ENCODE data around the gene FBXO34.
"Not testable (repeated sequence)": the region's sequence is repeated elsewhere in the genome, so short reads cannot be mapped to it uniquely, and the experiment has no call there.

FBXO34 gene

GRCh38 chr14:55350461-55350860, 79.2 kb downstream of the FBXO34 start:
- no peak for DNase-seq

GRCh38 chr14:55351111-55351510, 79.9 kb downstream of the FBXO34 start:
- no peak for DNase-seq

- no peak for DNase-seq
Measured at GRCh38 chr14:55352201-55352600, 81.0 kb downstream of the FBXO34 start.

GRCh38 chr14:55353686-55354467, 82.7 kb downstream of the FBXO34 start:
- no peak for DNase-seq

GRCh38 chr14:55354500-55354899, 83.3 kb downstream of the FBXO34 start:
- no peak for DNase-seq

- DNase-seq: no peak
Measured at GRCh38 chr14:55355922-55356321, 84.7 kb downstream of the FBXO34 start.

- DNase-seq: no peak
Measured at GRCh38 chr14:55356913-55357312, 85.7 kb downstream of the FBXO34 start.

- DNase-seq: no peak
Measured at GRCh38 chr14:55359307-55359706, 88.1 kb downstream of the FBXO34 start.

GRCh38 chr14:55361190-55361589, 90.0 kb downstream of the FBXO34 start:
- DNase-seq: no peak

- DNase-seq: no peak
Measured at GRCh38 chr14:55366271-55366670, 95.0 kb downstream of the FBXO34 start.

- no peak for DNase-seq
Measured at GRCh38 chr14:55370883-55371455, 99.7 kb downstream of the FBXO34 start.

GRCh38 chr14:55372423-55372822, 101.2 kb downstream of the FBXO34 start:
- no peak for DNase-seq

- DNase-seq: no peak
Measured at GRCh38 chr14:55372825-55373224, 101.6 kb downstream of the FBXO34 start.

GRCh38 chr14:55373784-55374705, 102.8 kb downstream of the FBXO34 start:
- no peak for DNase-seq

GRCh38 chr14:55374771-55375170, 103.5 kb downstream of the FBXO34 start:
- DNase-seq: no peak

GRCh38 chr14:55377236-55377635, 106.0 kb downstream of the FBXO34 start:
- no peak for DNase-seq

- DNase-seq: no peak
Measured at GRCh38 chr14:55381040-55381439, 109.8 kb downstream of the FBXO34 start.

GRCh38 chr14:55381561-55381960, 110.3 kb downstream of the FBXO34 start:
- no peak for DNase-seq

- no peak for DNase-seq
Measured at GRCh38 chr14:55382483-55382882, 111.3 kb downstream of the FBXO34 start.

- DNase-seq: not testable (repeated sequence)
Measured at GRCh38 chr14:55383056-55383466, 111.8 kb downstream of the FBXO34 start.

- no peak for DNase-seq
Measured at GRCh38 chr14:55383541-55384140, 112.4 kb downstream of the FBXO34 start.

- no peak for DNase-seq
Measured at GRCh38 chr14:55384536-55384935, 113.3 kb downstream of the FBXO34 start.

Measured in left hindlimb (tissue), 1 donor.